SK-N-SH treated with all-trans-retinoic acid at 6 μM for 48 hours (cell line): ENCODE results near the gene ZSCAN22.

Experiments
- ATAC-seq: fragments of 200-7000 bp; cut with Tn5 transposase; 3 replicates; pipeline ENCODE4 v1.9.1; 2020; ENCODE audit warnings: mild to moderate bottlenecking, moderate library complexity
- ARNTL ChIP-seq: fragments of 450-650 bp; formaldehyde crosslinking; IDR thresholded peaks from 2 replicates; pipeline ENCODE4 v1.5.0; 2020; ENCODE audit warnings: low read depth, mild to moderate bottlenecking, moderate library complexity, borderline replicate concordance
- BACH2 ChIP-seq: fragments of 250-450 bp; sonication (Bioruptor Pico); IDR thresholded peaks from 2 replicates; pipeline ENCODE4 v1.9.0; 2021; ENCODE audit warnings: mild to moderate bottlenecking, borderline replicate concordance
- CSDC2 ChIP-seq: fragments of 250-450 bp; sonication (Bioruptor Pico); IDR thresholded peaks from 2 replicates; pipeline ENCODE4 v1.5.0; 2020; ENCODE audit warnings: mild to moderate bottlenecking, moderate library complexity
- ESRRG ChIP-seq: fragments of 250-450 bp; sonication (Bioruptor Pico); IDR thresholded peaks from 2 replicates; pipeline ENCODE4 v1.6.1; 2021; ENCODE audit warnings: mild to moderate bottlenecking
- GLIS3 ChIP-seq: fragments of 250-450 bp; sonication (Bioruptor Pico); IDR thresholded peaks from 2 replicates; pipeline ENCODE4 v1.5.0; 2020; ENCODE audit warnings: mild to moderate bottlenecking, moderate library complexity
- ISL1 ChIP-seq: fragments of 250-450 bp; sonication (Bioruptor Pico); IDR thresholded peaks from 2 replicates; pipeline ENCODE4 v2.1.2; 2022; ENCODE audit warnings: mild to moderate bottlenecking, moderate library complexity
- PPARA ChIP-seq: fragments of 250-450 bp; sonication (Bioruptor Pico); IDR thresholded peaks from 2 replicates; pipeline ENCODE4 v1.5.0; 2020; ENCODE audit warnings: mild to moderate bottlenecking, borderline replicate concordance
- RARB ChIP-seq: fragments of 250-450 bp; sonication (Bioruptor Pico); IDR thresholded peaks from 2 replicates; pipeline ENCODE4 v1.8.0; 2021; ENCODE audit warnings: mild to moderate bottlenecking, moderate library complexity
- SNAI2 ChIP-seq: fragments of 250-450 bp; sonication (Bioruptor Pico); IDR thresholded peaks from 2 replicates; pipeline ENCODE4 v1.5.0; 2020; ENCODE audit warnings: mild to moderate bottlenecking, moderate library complexity
- TCF4 ChIP-seq: fragments of 250-450 bp; sonication (Bioruptor Pico); IDR thresholded peaks from 2 replicates; pipeline ENCODE4 v1.8.0; 2021; ENCODE audit warnings: mild to moderate bottlenecking, moderate library complexity, borderline replicate concordance
- ZC3H10 ChIP-seq: fragments of 250-450 bp; sonication (Bioruptor Pico); IDR thresholded peaks from 2 replicates; pipeline ENCODE4 v1.5.1; 2021; ENCODE audit warnings: mild to moderate bottlenecking, moderate library complexity
- ZFP30 ChIP-seq: fragments of 450-650 bp; formaldehyde crosslinking; IDR thresholded peaks from 2 replicates; pipeline ENCODE4 v1.5.0; 2022; ENCODE audit warnings: mild to moderate bottlenecking, moderate library complexity
- ZNF565 ChIP-seq: fragments of 450-650 bp; formaldehyde crosslinking; conservative IDR thresholded peaks from 2 replicates; pipeline ENCODE4 v1.5.0; 2020; ENCODE audit warnings: low read depth, mild to moderate bottlenecking, moderate library complexity
- ZNF70 ChIP-seq: fragments of 450-650 bp; formaldehyde crosslinking; IDR thresholded peaks from 2 replicates; pipeline ENCODE4 v1.5.0; 2020; ENCODE audit warnings: mild to moderate bottlenecking, moderate library complexity
- ZNF8 ChIP-seq: fragments of 450-650 bp; formaldehyde crosslinking; IDR thresholded peaks from 2 replicates; pipeline ENCODE4 v1.5.0; 2020; ENCODE audit warnings: mild to moderate bottlenecking, moderate library complexity
- TF ChIP-seq, protein P1 (sequence below): fragments of 250-450 bp; sonication (Bioruptor Pico); IDR thresholded peaks from 2 replicates; pipeline ENCODE4 v1.8.0; 2020; ENCODE audit warnings: mild to moderate bottlenecking, moderate library complexity, borderline replicate concordance
- TF ChIP-seq, protein P2 (sequence below): fragments of 250-450 bp; sonication (Bioruptor Pico); IDR thresholded peaks from 2 replicates; pipeline ENCODE4 v1.5.1; 2020; ENCODE audit warnings: low read depth, mild to moderate bottlenecking, moderate library complexity
- TF ChIP-seq, protein P3 (sequence below): fragments of 250-450 bp; sonication (Bioruptor Pico); IDR thresholded peaks from 2 replicates; pipeline ENCODE4 v1.5.0; 2020; ENCODE audit warnings: mild to moderate bottlenecking, moderate library complexity
- TF ChIP-seq, protein P4 (sequence below): fragments of 250-450 bp; sonication (Bioruptor Pico); IDR thresholded peaks from 2 replicates; pipeline ENCODE4 v1.8.0; 2021; ENCODE audit warnings: low read depth, mild to moderate bottlenecking, moderate library complexity, borderline replicate concordance
- TF ChIP-seq, protein P5 (sequence below): fragments of 250-450 bp; sonication (Bioruptor Pico); IDR thresholded peaks from 2 replicates; pipeline ENCODE4 v1.5.1; 2021; ENCODE audit warnings: mild to moderate bottlenecking, moderate library complexity

The ZSCAN22 gene

DNA sequence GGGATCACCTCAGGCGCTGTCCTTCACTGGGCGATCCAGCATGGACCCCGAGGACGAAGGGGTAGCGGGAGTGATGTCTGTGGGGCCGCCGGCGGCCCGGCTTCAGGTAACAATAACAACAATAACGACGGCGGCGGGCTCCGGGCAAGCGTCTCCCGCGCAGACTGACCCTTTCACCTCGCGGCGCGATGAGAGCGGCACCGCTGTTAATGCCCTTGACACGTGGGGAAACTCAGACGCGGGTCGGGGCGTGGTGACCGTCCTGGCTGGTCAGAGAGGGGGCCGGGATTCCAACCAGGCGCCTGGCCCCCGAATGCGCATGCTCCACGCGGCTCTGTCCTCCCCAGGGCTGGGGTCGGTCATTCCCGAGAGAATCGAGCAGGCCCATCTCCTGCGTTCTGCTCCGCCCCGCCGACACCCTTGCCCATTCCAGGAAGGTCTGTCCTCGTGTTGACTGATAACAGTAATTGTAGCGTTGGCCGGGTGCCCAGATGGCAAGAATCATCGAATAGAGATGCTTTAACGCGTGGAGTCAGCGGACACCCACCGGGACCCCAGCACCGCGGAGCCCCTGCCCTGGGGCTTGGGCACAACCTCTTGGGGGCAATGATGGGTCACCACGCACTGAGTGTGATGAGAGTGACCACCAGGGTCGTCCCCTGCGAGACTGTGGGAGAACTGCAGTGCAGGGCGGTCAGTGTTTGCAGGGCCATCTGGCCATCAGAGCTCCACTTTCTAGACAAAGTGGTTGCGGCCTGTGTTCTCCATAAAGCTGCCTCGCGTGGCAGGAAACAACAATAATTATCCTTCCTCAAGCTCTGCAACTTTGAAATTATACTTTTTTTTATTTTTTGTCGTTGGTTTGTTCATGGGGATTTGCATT lies 47.5 kb upstream of the ZSCAN22 start (continued):
- TF ChIP-seq, protein P1, sequence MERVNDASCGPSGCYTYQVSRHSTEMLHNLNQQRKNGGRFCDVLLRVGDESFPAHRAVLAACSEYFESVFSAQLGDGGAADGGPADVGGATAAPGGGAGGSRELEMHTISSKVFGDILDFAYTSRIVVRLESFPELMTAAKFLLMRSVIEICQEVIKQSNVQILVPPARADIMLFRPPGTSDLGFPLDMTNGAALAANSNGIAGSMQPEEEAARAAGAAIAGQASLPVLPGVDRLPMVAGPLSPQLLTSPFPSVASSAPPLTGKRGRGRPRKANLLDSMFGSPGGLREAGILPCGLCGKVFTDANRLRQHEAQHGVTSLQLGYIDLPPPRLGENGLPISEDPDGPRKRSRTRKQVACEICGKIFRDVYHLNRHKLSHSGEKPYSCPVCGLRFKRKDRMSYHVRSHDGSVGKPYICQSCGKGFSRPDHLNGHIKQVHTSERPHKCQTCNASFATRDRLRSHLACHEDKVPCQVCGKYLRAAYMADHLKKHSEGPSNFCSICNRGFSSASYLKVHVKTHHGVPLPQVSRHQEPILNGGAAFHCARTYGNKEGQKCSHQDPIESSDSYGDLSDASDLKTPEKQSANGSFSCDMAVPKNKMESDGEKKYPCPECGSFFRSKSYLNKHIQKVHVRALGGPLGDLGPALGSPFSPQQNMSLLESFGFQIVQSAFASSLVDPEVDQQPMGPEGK (CRISPR knock-in tag) = no peak

DNA sequence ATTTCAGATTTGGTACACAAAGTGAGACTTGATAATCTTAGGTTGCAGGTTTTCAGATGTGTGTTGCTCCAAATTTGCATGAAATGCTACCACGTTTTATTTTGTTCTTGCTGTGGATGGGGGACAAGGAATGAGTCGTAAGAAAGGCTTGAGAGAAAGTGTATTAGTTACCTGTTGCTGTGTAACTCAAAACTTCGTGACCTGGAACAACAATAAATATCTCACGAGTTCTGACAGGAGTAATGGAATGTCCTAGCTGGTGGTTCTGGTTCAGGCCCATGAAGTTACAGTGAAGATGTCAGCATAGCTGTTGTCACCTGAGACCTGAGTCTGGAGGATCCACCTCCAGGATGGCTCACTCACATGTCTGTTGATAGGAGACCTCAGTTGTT lies 46.9 kb upstream of the ZSCAN22 start:
- ATAC-seq = no peak
- TF ChIP-seq ZFP30 (no peak), BACH2 (no peak)
- TF ChIP-seq, protein P2, sequence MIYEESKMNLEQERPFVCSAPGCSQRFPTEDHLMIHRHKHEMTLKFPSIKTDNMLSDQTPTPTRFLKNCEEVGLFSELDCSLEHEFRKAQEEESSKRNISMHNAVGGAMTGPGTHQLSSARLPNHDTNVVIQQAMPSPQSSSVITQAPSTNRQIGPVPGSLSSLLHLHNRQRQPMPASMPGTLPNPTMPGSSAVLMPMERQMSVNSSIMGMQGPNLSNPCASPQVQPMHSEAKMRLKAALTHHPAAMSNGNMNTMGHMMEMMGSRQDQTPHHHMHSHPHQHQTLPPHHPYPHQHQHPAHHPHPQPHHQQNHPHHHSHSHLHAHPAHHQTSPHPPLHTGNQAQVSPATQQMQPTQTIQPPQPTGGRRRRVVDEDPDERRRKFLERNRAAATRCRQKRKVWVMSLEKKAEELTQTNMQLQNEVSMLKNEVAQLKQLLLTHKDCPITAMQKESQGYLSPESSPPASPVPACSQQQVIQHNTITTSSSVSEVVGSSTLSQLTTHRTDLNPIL (CRISPR knock-in tag) = no peak
- TF ChIP-seq, all 23 proteins: peak for 0

DNA sequence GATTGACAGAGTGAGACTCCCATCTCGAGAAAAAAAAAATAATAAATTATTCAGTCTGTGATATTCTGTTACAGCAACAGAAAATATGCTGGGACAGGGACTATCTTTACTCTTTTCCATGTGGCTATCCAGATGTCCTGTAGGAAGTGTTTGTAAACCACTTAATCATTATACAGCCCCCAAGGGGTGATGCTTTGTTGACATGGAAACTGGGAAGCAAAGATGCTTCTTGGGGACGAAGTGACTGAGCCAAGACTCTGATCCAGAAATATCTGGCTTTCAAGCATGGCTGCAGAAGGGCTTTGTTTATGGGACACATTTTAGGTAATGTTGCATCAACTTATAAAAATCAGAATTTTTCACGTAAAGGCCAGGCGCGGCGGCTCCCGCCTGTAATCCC lies 42.6 kb upstream of the ZSCAN22 start:
- no peak for ATAC-seq
- TF ChIP-seq, protein P3, sequence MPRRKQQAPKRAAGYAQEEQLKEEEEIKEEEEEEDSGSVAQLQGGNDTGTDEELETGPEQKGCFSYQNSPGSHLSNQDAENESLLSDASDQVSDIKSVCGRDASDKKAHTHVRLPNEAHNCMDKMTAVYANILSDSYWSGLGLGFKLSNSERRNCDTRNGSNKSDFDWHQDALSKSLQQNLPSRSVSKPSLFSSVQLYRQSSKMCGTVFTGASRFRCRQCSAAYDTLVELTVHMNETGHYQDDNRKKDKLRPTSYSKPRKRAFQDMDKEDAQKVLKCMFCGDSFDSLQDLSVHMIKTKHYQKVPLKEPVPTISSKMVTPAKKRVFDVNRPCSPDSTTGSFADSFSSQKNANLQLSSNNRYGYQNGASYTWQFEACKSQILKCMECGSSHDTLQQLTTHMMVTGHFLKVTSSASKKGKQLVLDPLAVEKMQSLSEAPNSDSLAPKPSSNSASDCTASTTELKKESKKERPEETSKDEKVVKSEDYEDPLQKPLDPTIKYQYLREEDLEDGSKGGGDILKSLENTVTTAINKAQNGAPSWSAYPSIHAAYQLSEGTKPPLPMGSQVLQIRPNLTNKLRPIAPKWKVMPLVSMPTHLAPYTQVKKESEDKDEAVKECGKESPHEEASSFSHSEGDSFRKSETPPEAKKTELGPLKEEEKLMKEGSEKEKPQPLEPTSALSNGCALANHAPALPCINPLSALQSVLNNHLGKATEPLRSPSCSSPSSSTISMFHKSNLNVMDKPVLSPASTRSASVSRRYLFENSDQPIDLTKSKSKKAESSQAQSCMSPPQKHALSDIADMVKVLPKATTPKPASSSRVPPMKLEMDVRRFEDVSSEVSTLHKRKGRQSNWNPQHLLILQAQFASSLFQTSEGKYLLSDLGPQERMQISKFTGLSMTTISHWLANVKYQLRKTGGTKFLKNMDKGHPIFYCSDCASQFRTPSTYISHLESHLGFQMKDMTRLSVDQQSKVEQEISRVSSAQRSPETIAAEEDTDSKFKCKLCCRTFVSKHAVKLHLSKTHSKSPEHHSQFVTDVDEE (CRISPR knock-in tag) = no peak
- TF ChIP-seq RARB (CRISPR knock-in tag) = no peak
- TF ChIP-seq ZNF565 (CRISPR knock-in tag) = no peak
- TF ChIP-seq ISL1 (CRISPR knock-in tag) = no peak
- TF ChIP-seq, protein P2 (CRISPR knock-in tag) = no peak
- TF ChIP-seq ZNF70 (CRISPR knock-in tag) = no peak

DNA sequence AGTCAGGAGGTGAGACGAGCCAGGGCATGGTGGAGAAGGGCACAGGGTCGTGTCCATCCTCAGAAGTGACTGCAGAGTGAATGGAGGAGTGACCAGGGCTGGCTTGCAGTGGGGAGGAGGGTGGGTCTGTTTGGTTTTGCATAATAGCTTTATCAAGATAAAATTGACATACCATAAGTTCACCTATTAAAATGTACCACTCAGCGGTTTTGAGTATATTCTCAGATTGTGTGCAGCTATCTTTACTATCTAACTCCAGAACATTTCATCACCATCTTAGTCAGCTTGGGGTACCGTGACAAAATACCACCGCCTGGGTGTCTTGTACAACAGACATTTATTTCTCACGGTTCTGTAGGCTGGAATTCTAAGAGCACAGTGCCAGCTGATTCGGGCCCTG lies 34.9 kb upstream of the ZSCAN22 start:
- ATAC-seq = no peak
- TF ChIP-seq PPARA (CRISPR knock-in tag) (no peak), CSDC2 (no peak), ZNF565 (CRISPR knock-in tag) (no peak), BACH2 (no peak), ZC3H10 (CRISPR knock-in tag) (no peak), ARNTL (CRISPR knock-in tag) (no peak), ISL1 (CRISPR knock-in tag) (no peak), TCF4 (CRISPR knock-in tag) (no peak), ZNF8 (CRISPR knock-in tag) (no peak), SNAI2 (CRISPR knock-in tag) (no peak), ESRRG (CRISPR knock-in tag) (no peak), GLIS3 (CRISPR knock-in tag) (no peak)
- TF ChIP-seq, protein P4, sequence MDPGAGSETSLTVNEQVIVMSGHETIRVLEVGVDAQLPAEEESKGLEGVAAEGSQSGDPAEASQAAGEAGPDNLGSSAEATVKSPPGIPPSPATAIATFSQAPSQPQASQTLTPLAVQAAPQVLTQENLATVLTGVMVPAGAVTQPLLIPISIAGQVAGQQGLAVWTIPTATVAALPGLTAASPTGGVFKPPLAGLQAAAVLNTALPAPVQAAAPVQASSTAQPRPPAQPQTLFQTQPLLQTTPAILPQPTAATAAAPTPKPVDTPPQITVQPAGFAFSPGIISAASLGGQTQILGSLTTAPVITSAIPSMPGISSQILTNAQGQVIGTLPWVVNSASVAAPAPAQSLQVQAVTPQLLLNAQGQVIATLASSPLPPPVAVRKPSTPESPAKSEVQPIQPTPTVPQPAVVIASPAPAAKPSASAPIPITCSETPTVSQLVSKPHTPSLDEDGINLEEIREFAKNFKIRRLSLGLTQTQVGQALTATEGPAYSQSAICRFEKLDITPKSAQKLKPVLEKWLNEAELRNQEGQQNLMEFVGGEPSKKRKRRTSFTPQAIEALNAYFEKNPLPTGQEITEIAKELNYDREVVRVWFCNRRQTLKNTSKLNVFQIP = no peak
- TF ChIP-seq, protein P2 (CRISPR knock-in tag) = no peak
- TF ChIP-seq, protein P5, sequence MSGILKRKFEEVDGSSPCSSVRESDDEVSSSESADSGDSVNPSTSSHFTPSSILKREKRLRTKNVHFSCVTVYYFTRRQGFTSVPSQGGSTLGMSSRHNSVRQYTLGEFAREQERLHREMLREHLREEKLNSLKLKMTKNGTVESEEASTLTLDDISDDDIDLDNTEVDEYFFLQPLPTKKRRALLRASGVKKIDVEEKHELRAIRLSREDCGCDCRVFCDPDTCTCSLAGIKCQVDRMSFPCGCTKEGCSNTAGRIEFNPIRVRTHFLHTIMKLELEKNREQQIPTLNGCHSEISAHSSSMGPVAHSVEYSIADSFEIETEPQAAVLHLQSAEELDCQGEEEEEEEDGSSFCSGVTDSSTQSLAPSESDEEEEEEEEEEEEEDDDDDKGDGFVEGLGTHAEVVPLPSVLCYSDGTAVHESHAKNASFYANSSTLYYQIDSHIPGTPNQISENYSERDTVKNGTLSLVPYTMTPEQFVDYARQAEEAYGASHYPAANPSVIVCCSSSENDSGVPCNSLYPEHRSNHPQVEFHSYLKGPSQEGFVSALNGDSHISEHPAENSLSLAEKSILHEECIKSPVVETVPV (CRISPR knock-in tag) = no peak
- TF ChIP-seq, protein P3 (CRISPR knock-in tag) = no peak
